Suprapubic skin (tissue), 3 donors: ENCODE data around the gene PPM1F.

ENCODE experiments used
- EP300 ChIP-seq: sonication (generic); formaldehyde crosslinking; IDR thresholded peaks from one replicate; pipeline ENCODE4 v1.6.1; 2017; ENCODE audit warnings: antibody characterized with exemption
- POLR2A ChIP-seq, 2 donors: fragments of 450-650 bp; IDR thresholded peaks; one replicate each; pipeline ENCODE4 v1.6.1; 2017; ENCODE audit warnings: antibody characterized with exemption in 2 of 2, mild to moderate bottlenecking in 2 of 2, moderate library complexity in 2 of 2
- TF ChIP-seq, protein P1 (sequence below), 2 donors: fragments of 200-600 bp in 1 of 2; fragments of 450-650 bp in 1 of 2; sonication (generic) in 1 of 2; IDR thresholded peaks; one replicate each; pipeline ENCODE4 v1.5.1; 2016 to 2019; ENCODE audit warnings: antibody characterized with exemption in 2 of 2, mild to moderate bottlenecking in 1 of 2, moderate library complexity in 1 of 2

- TF ChIP-seq EP300 (no peak), POLR2A (IDR thresholded peaks at IDR 0.05) (no peak)
- TF ChIP-seq, protein P1, sequence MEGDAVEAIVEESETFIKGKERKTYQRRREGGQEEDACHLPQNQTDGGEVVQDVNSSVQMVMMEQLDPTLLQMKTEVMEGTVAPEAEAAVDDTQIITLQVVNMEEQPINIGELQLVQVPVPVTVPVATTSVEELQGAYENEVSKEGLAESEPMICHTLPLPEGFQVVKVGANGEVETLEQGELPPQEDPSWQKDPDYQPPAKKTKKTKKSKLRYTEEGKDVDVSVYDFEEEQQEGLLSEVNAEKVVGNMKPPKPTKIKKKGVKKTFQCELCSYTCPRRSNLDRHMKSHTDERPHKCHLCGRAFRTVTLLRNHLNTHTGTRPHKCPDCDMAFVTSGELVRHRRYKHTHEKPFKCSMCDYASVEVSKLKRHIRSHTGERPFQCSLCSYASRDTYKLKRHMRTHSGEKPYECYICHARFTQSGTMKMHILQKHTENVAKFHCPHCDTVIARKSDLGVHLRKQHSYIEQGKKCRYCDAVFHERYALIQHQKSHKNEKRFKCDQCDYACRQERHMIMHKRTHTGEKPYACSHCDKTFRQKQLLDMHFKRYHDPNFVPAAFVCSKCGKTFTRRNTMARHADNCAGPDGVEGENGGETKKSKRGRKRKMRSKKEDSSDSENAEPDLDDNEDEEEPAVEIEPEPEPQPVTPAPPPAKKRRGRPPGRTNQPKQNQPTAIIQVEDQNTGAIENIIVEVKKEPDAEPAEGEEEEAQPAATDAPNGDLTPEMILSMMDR (IDR thresholded peaks at IDR 0.05) = no peak
Observed at GRCh38 chr22:21902296-21903087, 50.2 kb downstream of the PPM1F start.
